SK-N-SH treated with all-trans-retinoic acid at 6 μM for 48 hours (cell line): Measurements from ENCODE around the gene KLHL5.

Experiments used
- ATAC-seq: fragments of 200-7000 bp; cut with Tn5 transposase; 3 replicates; pipeline ENCODE4 v1.9.1; 2020; ENCODE audit warnings: mild to moderate bottlenecking, moderate library complexity
- ARNTL ChIP-seq: fragments of 450-650 bp; formaldehyde crosslinking; IDR thresholded peaks from 2 replicates; pipeline ENCODE4 v1.5.0; 2020; ENCODE audit warnings: low read depth, mild to moderate bottlenecking, moderate library complexity, borderline replicate concordance
- BACH2 ChIP-seq: fragments of 250-450 bp; sonication (Bioruptor Pico); IDR thresholded peaks from 2 replicates; pipeline ENCODE4 v1.9.0; 2021; ENCODE audit warnings: mild to moderate bottlenecking, borderline replicate concordance
- CREB5 ChIP-seq: fragments of 250-450 bp; sonication (Bioruptor Pico); IDR thresholded peaks from 2 replicates; pipeline ENCODE4 v1.5.1; 2020; ENCODE audit warnings: low read depth, mild to moderate bottlenecking, moderate library complexity
- CSDC2 ChIP-seq: fragments of 250-450 bp; sonication (Bioruptor Pico); IDR thresholded peaks from 2 replicates; pipeline ENCODE4 v1.5.0; 2020; ENCODE audit warnings: mild to moderate bottlenecking, moderate library complexity
- ESRRG ChIP-seq: fragments of 250-450 bp; sonication (Bioruptor Pico); IDR thresholded peaks from 2 replicates; pipeline ENCODE4 v1.6.1; 2021; ENCODE audit warnings: mild to moderate bottlenecking
- GLIS3 ChIP-seq: fragments of 250-450 bp; sonication (Bioruptor Pico); IDR thresholded peaks from 2 replicates; pipeline ENCODE4 v1.5.0; 2020; ENCODE audit warnings: mild to moderate bottlenecking, moderate library complexity
- ISL1 ChIP-seq: fragments of 250-450 bp; sonication (Bioruptor Pico); IDR thresholded peaks from 2 replicates; pipeline ENCODE4 v2.1.2; 2022; ENCODE audit warnings: mild to moderate bottlenecking, moderate library complexity
- PATZ1 ChIP-seq: fragments of 250-450 bp; sonication (Bioruptor Pico); IDR thresholded peaks from 2 replicates; pipeline ENCODE4 v1.8.0; 2020; ENCODE audit warnings: mild to moderate bottlenecking, moderate library complexity, borderline replicate concordance
- PPARA ChIP-seq: fragments of 250-450 bp; sonication (Bioruptor Pico); IDR thresholded peaks from 2 replicates; pipeline ENCODE4 v1.5.0; 2020; ENCODE audit warnings: mild to moderate bottlenecking, borderline replicate concordance
- RARB ChIP-seq: fragments of 250-450 bp; sonication (Bioruptor Pico); IDR thresholded peaks from 2 replicates; pipeline ENCODE4 v1.8.0; 2021; ENCODE audit warnings: mild to moderate bottlenecking, moderate library complexity
- TCF4 ChIP-seq: fragments of 250-450 bp; sonication (Bioruptor Pico); IDR thresholded peaks from 2 replicates; pipeline ENCODE4 v1.8.0; 2021; ENCODE audit warnings: mild to moderate bottlenecking, moderate library complexity, borderline replicate concordance
- TOX ChIP-seq: fragments of 250-450 bp; sonication (Bioruptor Pico); IDR thresholded peaks from 2 replicates; pipeline ENCODE4 v1.8.0; 2021; ENCODE audit warnings: mild to moderate bottlenecking, moderate library complexity, borderline replicate concordance
- ZC3H10 ChIP-seq: fragments of 250-450 bp; sonication (Bioruptor Pico); IDR thresholded peaks from 2 replicates; pipeline ENCODE4 v1.5.1; 2021; ENCODE audit warnings: mild to moderate bottlenecking, moderate library complexity
- ZFP3 ChIP-seq: fragments of 250-450 bp; sonication (Bioruptor Pico); IDR thresholded peaks from 2 replicates; pipeline ENCODE4 v1.5.0; 2020; ENCODE audit warnings: mild to moderate bottlenecking, moderate library complexity
- ZFP30 ChIP-seq: fragments of 450-650 bp; formaldehyde crosslinking; IDR thresholded peaks from 2 replicates; pipeline ENCODE4 v1.5.0; 2022; ENCODE audit warnings: mild to moderate bottlenecking, moderate library complexity
- ZNF565 ChIP-seq: fragments of 450-650 bp; formaldehyde crosslinking; conservative IDR thresholded peaks from 2 replicates; pipeline ENCODE4 v1.5.0; 2020; ENCODE audit warnings: low read depth, mild to moderate bottlenecking, moderate library complexity
- ZNF70 ChIP-seq: fragments of 450-650 bp; formaldehyde crosslinking; IDR thresholded peaks from 2 replicates; pipeline ENCODE4 v1.5.0; 2020; ENCODE audit warnings: mild to moderate bottlenecking, moderate library complexity
- ZNF8 ChIP-seq: fragments of 450-650 bp; formaldehyde crosslinking; IDR thresholded peaks from 2 replicates; pipeline ENCODE4 v1.5.0; 2020; ENCODE audit warnings: mild to moderate bottlenecking, moderate library complexity
- TF ChIP-seq, protein P1 (sequence below): fragments of 250-450 bp; sonication (Bioruptor Pico); IDR thresholded peaks from 2 replicates; pipeline ENCODE4 v1.5.1; 2021; ENCODE audit warnings: mild to moderate bottlenecking, moderate library complexity
- TF ChIP-seq, protein P2 (sequence below): fragments of 250-450 bp; sonication (Bioruptor Pico); IDR thresholded peaks from 2 replicates; pipeline ENCODE4 v1.5.0; 2020; ENCODE audit warnings: mild to moderate bottlenecking, moderate library complexity

The KLHL5 gene

GRCh38 chr4:39106011-39106410 lies 44.0 kb downstream of the KLHL5 start:
- TF ChIP-seq ESRRG (CRISPR knock-in tag) (no peak), RARB (CRISPR knock-in tag) (no peak), GLIS3 (no peak), ISL1 (CRISPR knock-in tag) (no peak), ZC3H10 (CRISPR knock-in tag) (no peak), TOX (no peak), ZNF8 (CRISPR knock-in tag) (no peak), ZFP3 (CRISPR knock-in tag) (no peak), BACH2 (CRISPR knock-in tag) (no peak), CREB5 (CRISPR knock-in tag) (no peak), CSDC2 (CRISPR knock-in tag) (no peak), TCF4 (CRISPR knock-in tag) (no peak), PPARA (CRISPR knock-in tag) (no peak)
- TF ChIP-seq, protein P1, sequence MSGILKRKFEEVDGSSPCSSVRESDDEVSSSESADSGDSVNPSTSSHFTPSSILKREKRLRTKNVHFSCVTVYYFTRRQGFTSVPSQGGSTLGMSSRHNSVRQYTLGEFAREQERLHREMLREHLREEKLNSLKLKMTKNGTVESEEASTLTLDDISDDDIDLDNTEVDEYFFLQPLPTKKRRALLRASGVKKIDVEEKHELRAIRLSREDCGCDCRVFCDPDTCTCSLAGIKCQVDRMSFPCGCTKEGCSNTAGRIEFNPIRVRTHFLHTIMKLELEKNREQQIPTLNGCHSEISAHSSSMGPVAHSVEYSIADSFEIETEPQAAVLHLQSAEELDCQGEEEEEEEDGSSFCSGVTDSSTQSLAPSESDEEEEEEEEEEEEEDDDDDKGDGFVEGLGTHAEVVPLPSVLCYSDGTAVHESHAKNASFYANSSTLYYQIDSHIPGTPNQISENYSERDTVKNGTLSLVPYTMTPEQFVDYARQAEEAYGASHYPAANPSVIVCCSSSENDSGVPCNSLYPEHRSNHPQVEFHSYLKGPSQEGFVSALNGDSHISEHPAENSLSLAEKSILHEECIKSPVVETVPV (CRISPR knock-in tag) = no peak
- TF ChIP-seq, protein P2, sequence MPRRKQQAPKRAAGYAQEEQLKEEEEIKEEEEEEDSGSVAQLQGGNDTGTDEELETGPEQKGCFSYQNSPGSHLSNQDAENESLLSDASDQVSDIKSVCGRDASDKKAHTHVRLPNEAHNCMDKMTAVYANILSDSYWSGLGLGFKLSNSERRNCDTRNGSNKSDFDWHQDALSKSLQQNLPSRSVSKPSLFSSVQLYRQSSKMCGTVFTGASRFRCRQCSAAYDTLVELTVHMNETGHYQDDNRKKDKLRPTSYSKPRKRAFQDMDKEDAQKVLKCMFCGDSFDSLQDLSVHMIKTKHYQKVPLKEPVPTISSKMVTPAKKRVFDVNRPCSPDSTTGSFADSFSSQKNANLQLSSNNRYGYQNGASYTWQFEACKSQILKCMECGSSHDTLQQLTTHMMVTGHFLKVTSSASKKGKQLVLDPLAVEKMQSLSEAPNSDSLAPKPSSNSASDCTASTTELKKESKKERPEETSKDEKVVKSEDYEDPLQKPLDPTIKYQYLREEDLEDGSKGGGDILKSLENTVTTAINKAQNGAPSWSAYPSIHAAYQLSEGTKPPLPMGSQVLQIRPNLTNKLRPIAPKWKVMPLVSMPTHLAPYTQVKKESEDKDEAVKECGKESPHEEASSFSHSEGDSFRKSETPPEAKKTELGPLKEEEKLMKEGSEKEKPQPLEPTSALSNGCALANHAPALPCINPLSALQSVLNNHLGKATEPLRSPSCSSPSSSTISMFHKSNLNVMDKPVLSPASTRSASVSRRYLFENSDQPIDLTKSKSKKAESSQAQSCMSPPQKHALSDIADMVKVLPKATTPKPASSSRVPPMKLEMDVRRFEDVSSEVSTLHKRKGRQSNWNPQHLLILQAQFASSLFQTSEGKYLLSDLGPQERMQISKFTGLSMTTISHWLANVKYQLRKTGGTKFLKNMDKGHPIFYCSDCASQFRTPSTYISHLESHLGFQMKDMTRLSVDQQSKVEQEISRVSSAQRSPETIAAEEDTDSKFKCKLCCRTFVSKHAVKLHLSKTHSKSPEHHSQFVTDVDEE (CRISPR knock-in tag) = no peak
- ATAC-seq = no peak

- TF ChIP-seq PPARA (CRISPR knock-in tag) (no peak), PATZ1 (CRISPR knock-in tag) (no peak), ZFP30 (no peak), ARNTL (CRISPR knock-in tag) (no peak), ZFP3 (CRISPR knock-in tag) (no peak), ZNF565 (CRISPR knock-in tag) (no peak), CSDC2 (CRISPR knock-in tag) (no peak)
- TF ChIP-seq, all 23 proteins: peak for 0
- ATAC-seq = no peak
These were observed 52.4 kb downstream of the KLHL5 start for GRCh38 chr4:39114436-39114835.

DNA sequence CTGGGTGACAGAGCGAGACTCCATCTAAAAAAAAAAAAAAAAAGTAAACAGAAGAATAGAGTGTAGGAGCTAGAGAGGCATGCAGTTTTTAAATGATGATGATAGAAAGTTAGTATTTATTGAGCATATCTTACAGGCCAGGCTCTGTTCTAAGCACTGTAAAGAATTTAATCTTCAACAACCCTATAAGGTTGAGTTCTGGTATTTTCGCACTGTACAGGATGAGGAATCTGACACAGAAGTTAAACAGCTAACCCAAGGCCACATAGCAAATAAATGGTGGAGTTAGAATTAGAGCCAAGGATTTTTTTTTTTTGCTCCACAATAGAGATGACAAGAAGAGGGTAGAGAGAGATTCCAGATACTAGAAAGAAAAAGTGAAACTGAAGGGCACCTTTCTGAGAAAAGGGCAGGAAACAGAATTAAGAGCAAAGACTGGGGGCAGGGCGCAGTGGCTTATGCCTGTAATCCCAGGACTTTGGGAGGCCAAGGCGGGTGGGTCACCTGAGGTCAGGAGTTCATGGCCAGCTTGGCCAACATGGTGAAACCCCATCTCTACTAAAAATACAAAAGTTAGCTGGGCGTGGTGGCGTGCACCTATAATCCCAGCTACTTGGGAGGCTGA lies 56.1 kb downstream of the KLHL5 start:
- ATAC-seq = no peak
- TF ChIP-seq ARNTL (CRISPR knock-in tag) (no peak), ZNF70 (CRISPR knock-in tag) (no peak), RARB (CRISPR knock-in tag) (no peak), GLIS3 (no peak)
- TF ChIP-seq, all 23 proteins: peak for 0

DNA sequence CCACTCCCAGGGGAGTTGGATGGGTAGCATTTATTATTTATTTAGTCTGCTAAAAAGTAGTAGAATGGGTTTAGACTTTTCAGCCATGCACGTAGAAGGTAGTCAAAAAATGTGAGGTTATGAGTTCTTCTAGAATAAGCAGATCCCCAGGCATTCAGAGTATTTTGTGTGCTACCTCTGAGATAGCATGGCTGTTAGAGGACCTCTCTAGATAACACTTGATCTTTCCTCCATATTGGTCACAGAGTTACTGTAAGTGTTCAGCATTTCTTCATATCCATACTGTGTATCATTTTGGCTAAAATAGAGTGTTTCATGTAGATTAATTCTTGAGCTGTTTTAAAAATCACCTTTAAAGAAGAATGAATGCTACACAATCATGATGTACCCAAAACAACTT lies 58.4 kb downstream of the KLHL5 start:
- TF ChIP-seq CSDC2 (CRISPR knock-in tag) = no peak
- TF ChIP-seq TCF4 (CRISPR knock-in tag) = no peak
- ATAC-seq = no peak
